AG09309 (cell line): ENCODE measurements around the gene KCNG2.

ENCODE experiments used
- DNase-seq: peaks from one replicate; pipeline ENCODE4 v3.0.0-alpha.2; 2010; ENCODE audit warnings: low read depth
- H3K4me3 ChIP-seq: 2 replicates; pipeline ENCODE4 v1.5.1; 2011; ENCODE audit warnings: mild to moderate bottlenecking, low read depth, low read length, moderate library complexity; ENCODE audit not compliant: control insufficient read depth
- CTCF ChIP-seq: IDR thresholded peaks from 2 replicates; pipeline ENCODE4 v1.5.1; 2011; ENCODE audit warnings: mild to moderate bottlenecking, low read depth, low read length, inconsistent platforms; ENCODE audit not compliant: insufficient read depth, control insufficient read depth; ENCODE audit errors: missing control alignments

KCNG2 gene

GRCh38 chr18:79851950-79852349 is 54.2 kb downstream of the KCNG2 start:
- no peak overlapping the region for H3K4me3 ChIP-seq
- TF ChIP-seq CTCF = no peak
- no peak for DNase-seq

GRCh38 chr18:79852561-79853302 is 55.0 kb downstream of the KCNG2 start:
- no peak for DNase-seq
- no peak overlapping the region for H3K4me3 ChIP-seq
- TF ChIP-seq CTCF = no peak

GRCh38 chr18:79853303-79853992 is 55.7 kb downstream of the KCNG2 start:
- TF ChIP-seq CTCF = no peak
- no peak for DNase-seq
- H3K4me3 ChIP-seq = no peak overlapping the region

GRCh38 chr18:79853993-79854364 is 56.2 kb downstream of the KCNG2 start:
- no peak for TF ChIP-seq CTCF
- no peak overlapping the region for H3K4me3 ChIP-seq
- DNase-seq = no peak

GRCh38 chr18:79855147-79855933 is 57.6 kb downstream of the KCNG2 start:
- no peak overlapping the region for H3K4me3 ChIP-seq
- no peak for DNase-seq
- TF ChIP-seq CTCF = no peak

- TF ChIP-seq CTCF = no peak
- no peak for DNase-seq
- H3K4me3 ChIP-seq = no peak overlapping the region
Measured at GRCh38 chr18:79856119-79857007, 58.6 kb downstream of the KCNG2 start.
